Stimulated activated CD8-positive, alpha-beta memory T cell treated with anti-CD3 and anti-CD28 coated beads, Interleukin-15, amount 100 ng/mL, for 24 hours (primary cell): ENCODE results near the gene PRKAB1.

Experiments used
- DNase-seq: peaks from one replicate; pipeline ENCODE4 v3.0.0-alpha.2; 2020; ENCODE audit warnings: low read depth

The PRKAB1 gene

GRCh38 chr12:119712721-119713120 is 44.8 kb downstream of the PRKAB1 start:
- DNase-seq = no peak

DNA sequence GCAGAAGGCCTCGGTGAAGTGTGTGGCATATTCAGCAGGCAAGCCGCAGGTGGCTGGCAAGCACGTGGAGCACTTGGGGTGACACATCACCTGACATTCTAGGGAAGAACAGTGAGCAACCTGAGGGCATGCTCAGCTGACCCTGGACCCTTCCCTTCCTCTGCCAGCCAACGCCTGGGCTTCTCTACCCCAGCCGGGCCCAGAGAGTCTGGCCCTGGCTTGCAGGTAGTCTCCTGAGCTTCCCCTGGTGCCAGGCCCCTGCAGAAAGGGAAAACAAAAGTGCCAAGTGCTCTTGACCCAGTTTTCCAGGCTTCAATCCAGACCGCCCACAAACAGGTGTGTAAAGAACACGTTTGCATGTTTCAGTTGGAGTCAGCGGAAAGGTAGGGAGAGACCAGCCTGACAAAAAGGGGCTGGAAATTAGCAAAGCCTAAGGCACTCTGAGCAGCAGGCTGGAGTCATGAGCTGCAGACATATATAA is 45.7 kb downstream of the PRKAB1 start:
- no peak for DNase-seq

- no peak for DNase-seq
Observed at GRCh38 chr12:119714614-119715267, 46.8 kb downstream of the PRKAB1 start.

- no peak for DNase-seq
Observed at GRCh38 chr12:119715268-119715620, 47.3 kb downstream of the PRKAB1 start.

DNA sequence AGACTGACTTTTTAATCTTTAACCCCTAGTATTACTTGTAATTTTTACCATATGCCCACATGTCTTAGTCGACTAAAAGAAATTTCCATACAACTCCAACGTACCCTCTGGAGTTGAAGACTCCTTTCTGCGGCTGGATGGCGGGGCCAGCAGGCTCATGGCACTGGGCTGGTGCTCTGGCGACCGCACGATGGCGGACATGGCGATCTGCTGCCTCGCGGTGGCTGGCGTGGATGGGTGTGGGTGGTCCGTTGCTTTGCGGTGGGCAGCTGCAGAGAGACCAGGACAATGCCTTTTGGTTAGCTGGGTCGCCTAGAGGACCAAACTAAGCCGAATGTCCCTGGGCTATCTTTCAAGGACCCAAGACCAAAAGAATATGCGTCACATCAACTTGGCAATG is 50.2 kb downstream of the PRKAB1 start:
- no peak for DNase-seq

- DNase-seq = no peak
Observed at GRCh38 chr12:119720349-119720748, 52.4 kb downstream of the PRKAB1 start.

GRCh38 chr12:119721306-119721705 is 53.4 kb downstream of the PRKAB1 start:
- DNase-seq = no peak

DNA sequence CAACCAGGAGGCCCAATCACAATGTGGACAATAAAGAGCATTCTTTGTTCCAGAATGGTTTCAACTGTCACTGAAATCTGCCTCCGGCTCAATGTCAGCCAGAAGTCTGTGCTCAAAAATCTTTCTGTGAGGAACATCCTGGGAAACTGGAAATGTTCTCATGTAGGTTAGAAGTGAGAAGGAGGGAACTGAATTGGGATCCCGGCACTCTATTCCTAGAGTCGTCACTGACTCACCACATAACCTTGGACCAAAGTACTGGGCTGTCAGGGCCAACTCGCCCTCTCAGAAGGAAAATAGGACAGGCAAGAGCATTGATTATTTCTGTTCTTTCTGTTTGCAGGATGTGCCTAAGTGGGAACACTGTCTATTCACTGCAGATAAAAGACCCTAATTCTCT is 57.6 kb downstream of the PRKAB1 start:
- no peak for DNase-seq

DNA sequence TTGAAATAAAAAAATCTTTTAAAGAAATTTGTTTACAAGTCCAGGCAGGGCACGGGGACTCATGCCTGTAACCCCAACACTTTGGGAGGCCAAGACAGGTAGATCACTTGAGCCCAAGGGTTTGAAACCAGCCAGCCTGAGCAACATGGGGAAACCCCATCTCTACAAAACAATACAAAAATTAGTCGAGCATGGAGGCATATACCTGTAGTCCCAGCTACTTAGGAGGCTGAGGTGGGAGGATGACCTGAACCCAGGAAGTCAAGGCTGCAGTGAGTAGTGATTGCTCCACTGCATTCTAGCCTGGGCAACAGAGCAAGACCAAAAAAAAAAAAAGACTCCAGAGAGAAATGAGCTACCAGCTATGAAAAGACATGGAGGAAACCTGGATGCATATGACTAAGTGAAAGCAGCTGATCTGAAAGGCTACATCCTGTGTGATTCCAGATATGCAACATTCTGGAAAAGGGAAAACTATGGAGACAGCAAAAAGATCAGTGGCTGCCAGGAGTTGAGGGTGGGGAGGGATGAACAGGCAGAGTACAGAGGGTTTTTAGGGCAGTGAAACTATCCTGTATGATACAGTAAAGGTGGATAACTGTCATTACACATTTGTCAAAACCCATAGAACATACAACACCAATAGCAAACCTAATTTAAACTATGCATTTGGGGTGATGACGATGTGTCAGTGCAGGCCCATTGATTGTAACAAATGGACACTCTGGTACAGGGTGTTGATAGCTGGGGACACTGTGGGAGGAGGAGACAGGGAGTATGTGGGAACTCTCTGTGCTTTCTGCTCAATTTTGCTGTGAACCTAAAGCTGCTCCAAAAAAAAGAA is 59.9 kb downstream of the PRKAB1 start:
- DNase-seq = no peak

DNA sequence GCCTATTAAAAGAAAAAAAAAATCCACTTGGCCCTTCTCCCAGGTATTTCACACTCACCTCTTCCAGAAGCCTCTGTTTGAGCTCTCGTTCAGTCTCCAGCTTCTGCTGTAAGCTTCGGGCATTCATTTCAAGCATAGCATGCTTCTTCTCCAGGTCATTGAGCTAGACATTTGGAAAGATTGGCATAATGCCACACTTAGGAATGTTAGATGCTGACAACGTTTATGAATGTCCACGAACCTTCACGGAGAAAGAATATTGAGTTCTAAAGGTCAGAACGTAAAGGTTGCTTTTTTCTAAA is 60.5 kb downstream of the PRKAB1 start:
- DNase-seq = no peak

DNA sequence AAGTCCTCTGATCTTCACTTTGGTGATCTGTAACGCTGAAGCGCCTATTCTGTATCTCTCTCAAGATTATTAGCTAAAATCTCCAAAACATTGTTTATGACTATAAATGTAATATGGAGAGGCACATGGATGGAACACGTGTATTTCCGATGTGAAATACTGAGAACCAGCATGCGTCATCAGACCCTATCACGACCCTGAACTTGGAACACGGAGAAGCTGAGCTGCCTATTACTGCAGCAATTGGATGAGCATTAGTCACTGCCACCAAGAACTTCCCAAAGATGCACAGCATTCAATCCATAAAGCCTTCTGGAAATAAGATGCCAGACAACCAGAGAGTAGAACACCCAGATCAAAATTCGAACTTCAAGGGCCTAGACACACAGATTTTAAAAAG is 61.9 kb downstream of the PRKAB1 start:
- no peak for DNase-seq

DNA sequence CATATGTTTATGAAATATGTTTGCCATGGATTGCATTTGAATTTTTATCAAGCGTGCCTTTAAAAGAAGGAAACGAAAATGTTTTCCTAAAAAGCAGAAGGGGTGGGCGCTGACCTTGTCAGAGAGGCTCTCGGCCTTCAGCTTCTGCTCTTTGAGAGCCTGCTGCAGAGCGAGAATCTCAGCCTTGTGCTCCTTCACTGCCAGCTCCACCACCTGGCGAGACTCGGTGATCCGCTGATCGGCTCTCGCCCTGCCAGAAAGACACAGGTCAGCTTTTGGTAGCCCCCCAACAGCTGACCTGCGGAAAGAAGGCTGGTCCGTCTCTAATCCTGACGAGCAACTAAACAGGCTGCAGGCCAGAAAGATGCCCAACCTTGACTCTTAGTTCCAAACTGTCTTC is 62.4 kb downstream of the PRKAB1 start:
- no peak for DNase-seq
